Breast epithelium (tissue), 4 donors: Measurements from ENCODE around the gene SLC28A3. TPM values are rescaled to one million over a fixed set of nuclear protein-coding genes. Genes with fewer than 3 reads are reported as not detected.
"Not testable (repeated sequence)": the region's sequence is repeated elsewhere in the genome, so short reads cannot be mapped to it uniquely, and the experiment has no call there.

ENCODE experiments used
- DNase-seq, 2 donors: peaks; one replicate each; pipeline ENCODE4 v3.0.0-alpha.2; 2019; ENCODE audit warnings: low spot score in 2 of 2
- H3K27ac ChIP-seq, 2 donors: fragments of 200-600 bp; sonication (generic) in 1 of 2; one replicate each; pipeline ENCODE4 v1.5.1; 2016 to 2019; ENCODE audit warnings: mild to moderate bottlenecking in 1 of 2
- H3K27me3 ChIP-seq, 2 donors: fragments of 200-600 bp; sonication (generic) in 1 of 2; one replicate each; pipeline versions ENCODE4 v1.5.1 to v1.6.0; 2017 to 2019; ENCODE audit warnings: control low read depth in 1 of 2, mild to moderate bottlenecking in 1 of 2
- H3K36me3 ChIP-seq: fragments of 200-600 bp; one replicate; pipeline ENCODE4 v1.5.1; 2019
- H3K4me1 ChIP-seq, 2 donors: fragments of 200-600 bp; sonication (generic); one replicate each; pipeline ENCODE4 v1.5.1; 2016 to 2019; ENCODE audit warnings: control low read depth in 1 of 2
- H3K4me3 ChIP-seq, 3 donors: fragments of 200-600 bp; sonication (generic); 1 replicate in 2 of 3; 2 replicates in 1 of 3; pipeline ENCODE4 v1.5.1; 2016 to 2019; ENCODE audit warnings: mild to moderate bottlenecking in 3 of 3, moderate library complexity in 2 of 3
- H3K9me3 ChIP-seq, 2 donors: fragments of 200-600 bp; sonication (generic) in 1 of 2; one replicate each; pipeline ENCODE4 v1.5.1; 2016 to 2019; ENCODE audit warnings: control low read depth in 1 of 2
- POLR2A ChIP-seq: fragments of 450-650 bp; IDR thresholded peaks from one replicate; pipeline ENCODE4 v1.6.1; 2016; ENCODE audit warnings: antibody characterized with exemption, mild to moderate bottlenecking, moderate library complexity
- POLR2AphosphoS5 ChIP-seq, 3 donors: sonication (generic); formaldehyde crosslinking; IDR thresholded peaks; one replicate each; pipeline ENCODE4 v1.6.1; 2017; ENCODE audit warnings: antibody characterized with exemption in 3 of 3
- intact Hi-C: fragments of 100-400 bp; cut with DNase I; formaldehyde crosslinking; loops from one replicate; pipeline ENCODE4 v1.15.1; 2023; ENCODE audit warnings: low total_unique reads
- total RNA-seq, 3 donors: library from RNA; depleted of rRNA; stranded (reverse); fragments of >200 nt; gene quantifications; one replicate each; pipeline ENCODE4 v1.1.0, GENCODE V29; 2016
- TF ChIP-seq, protein P1 (sequence below), 3 donors: fragments of 450-650 bp; IDR thresholded peaks; one replicate each; pipeline ENCODE4 v1.5.1; 2016 to 2017; ENCODE audit warnings: antibody characterized with exemption in 3 of 3, mild to moderate bottlenecking in 3 of 3, moderate library complexity in 3 of 3

SLC28A3 gene
- 10 to 100 TPM in 2 of 3 donors, under 1 TPM in 1; 0.16 to 52.7 (median 10.5) TPM for total RNA-seq

DNA sequence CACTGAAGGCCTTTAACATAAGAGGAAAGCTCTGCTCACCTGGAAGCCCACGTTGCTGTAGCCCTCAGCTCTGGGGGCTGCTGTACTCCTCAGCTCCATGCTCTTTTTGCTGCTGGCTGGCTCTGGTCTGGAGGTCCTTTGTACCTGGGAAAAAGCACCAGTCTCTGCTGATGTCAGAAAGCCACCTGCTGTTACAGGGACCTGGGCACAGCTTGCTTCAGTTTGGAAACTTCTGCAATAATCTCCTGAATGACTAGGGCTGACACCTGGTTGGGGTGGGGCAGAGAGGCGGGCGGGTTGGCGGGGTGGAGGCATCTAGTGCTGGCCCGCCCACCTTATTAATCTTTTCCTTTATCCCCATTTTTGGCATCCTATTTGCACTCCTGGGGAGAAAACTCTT lies at the start of gene SLC28A3:
SLC28A3 (minus strand) TSS at position 224 of the 400 bp plus-strand sequence; CDS start at position 99, 125 bp downstream.
- H3K9me3 ChIP-seq: no peaks in the 10 kb centered on the region
- no peak for TF ChIP-seq POLR2AphosphoS5 (IDR thresholded peaks at IDR 0.05)
- TF ChIP-seq, protein P1, sequence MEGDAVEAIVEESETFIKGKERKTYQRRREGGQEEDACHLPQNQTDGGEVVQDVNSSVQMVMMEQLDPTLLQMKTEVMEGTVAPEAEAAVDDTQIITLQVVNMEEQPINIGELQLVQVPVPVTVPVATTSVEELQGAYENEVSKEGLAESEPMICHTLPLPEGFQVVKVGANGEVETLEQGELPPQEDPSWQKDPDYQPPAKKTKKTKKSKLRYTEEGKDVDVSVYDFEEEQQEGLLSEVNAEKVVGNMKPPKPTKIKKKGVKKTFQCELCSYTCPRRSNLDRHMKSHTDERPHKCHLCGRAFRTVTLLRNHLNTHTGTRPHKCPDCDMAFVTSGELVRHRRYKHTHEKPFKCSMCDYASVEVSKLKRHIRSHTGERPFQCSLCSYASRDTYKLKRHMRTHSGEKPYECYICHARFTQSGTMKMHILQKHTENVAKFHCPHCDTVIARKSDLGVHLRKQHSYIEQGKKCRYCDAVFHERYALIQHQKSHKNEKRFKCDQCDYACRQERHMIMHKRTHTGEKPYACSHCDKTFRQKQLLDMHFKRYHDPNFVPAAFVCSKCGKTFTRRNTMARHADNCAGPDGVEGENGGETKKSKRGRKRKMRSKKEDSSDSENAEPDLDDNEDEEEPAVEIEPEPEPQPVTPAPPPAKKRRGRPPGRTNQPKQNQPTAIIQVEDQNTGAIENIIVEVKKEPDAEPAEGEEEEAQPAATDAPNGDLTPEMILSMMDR (IDR thresholded peaks at IDR 0.05): no peak
- no peak for TF ChIP-seq POLR2A
- no peaks in the 10 kb centered on the region for H3K4me1 ChIP-seq
- H3K27me3 ChIP-seq: no peaks in the 10 kb centered on the region
- peak within 1 kb of the TSS in 2 of 3 donors; percentile 40 to 52 for H3K4me3 ChIP-seq
- DNase-seq: peak in 1 of 2 donors; percentile 28
- intact Hi-C loops: no loop called here
- peak within 1 kb of the TSS; percentile 74 to 80 for H3K27ac ChIP-seq
- no peaks in the 10 kb centered on the region for H3K36me3 ChIP-seq

DNA sequence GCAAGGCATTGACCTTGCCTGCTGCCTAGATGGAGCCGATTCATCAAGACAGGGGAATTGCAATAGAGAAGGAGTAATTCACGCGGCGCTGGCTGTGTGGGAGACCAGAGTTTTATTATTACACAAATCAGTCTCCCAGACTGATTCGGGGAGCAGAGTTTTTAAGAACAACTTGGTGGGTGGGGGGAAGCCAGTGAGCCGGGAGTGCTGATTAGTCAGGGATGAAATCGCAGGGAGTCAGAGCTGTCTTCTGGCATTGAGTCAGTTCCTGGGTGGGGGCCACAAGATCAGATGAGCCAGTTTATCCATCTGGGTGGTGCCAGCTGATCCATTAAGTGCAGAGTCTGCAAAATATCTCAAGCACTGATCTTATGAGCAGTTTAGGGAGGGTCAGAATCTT lies 49.7 kb upstream of the SLC28A3 start:
- DNase-seq, H3K27me3 ChIP-seq, H3K4me1 ChIP-seq, H3K36me3 ChIP-seq, intact Hi-C loops, H3K4me3 ChIP-seq, H3K9me3 ChIP-seq, H3K27ac ChIP-seq: not testable (repeated sequence)

DNA sequence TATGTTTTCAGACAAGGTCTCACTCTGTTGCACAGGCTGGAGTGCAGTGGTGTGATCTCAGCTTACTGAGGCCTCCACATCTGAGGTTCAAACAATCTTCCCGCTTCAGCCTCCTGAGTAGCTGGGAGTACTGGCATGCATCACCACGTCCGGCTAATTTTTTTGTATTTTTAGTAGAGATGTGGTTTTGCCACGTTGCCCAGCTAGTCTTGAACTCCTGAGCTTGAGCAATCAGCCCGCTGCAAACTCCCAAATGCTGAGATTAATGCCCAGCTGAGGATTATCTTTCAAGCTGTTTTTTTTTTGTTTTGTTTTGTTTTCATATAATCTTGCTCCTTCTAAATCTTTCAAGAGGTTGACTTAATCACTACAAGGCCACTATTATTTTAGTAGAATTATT lies 47.3 kb upstream of the SLC28A3 start:
- TF ChIP-seq, protein P1 (IDR thresholded peaks at IDR 0.05): no peak
- TF ChIP-seq POLR2AphosphoS5 (IDR thresholded peaks at IDR 0.05) (no peak), POLR2A (no peak)
- intact Hi-C loops: no loop called here
- DNase-seq: no peak

GRCh38 chr9:84386753-84387152 lies 46.2 kb upstream of the SLC28A3 start:
- TF ChIP-seq, protein P1 (IDR thresholded peaks at IDR 0.05): no peak
- no peak for TF ChIP-seq POLR2AphosphoS5 (IDR thresholded peaks at IDR 0.05)
- TF ChIP-seq POLR2A: no peak
- no peak for DNase-seq
- Histone ChIP-seq H3K36me3 (no peaks in the 10 kb centered on the region), H3K4me3 (no peak overlapping the region), H3K9me3 (no peaks in the 10 kb centered on the region), H3K27ac (no peak overlapping the region), H3K4me1 (no peaks in the 10 kb centered on the region), H3K27me3 (no peaks in the 10 kb centered on the region)
- intact Hi-C loops: no loop called here

More for the DNA sequence above, 47.3 kb upstream of the SLC28A3 start:
- Histone ChIP-seq H3K27ac (no peak overlapping the region), H3K4me3 (no peak overlapping the region), H3K4me1 (no peaks in the 10 kb centered on the region), H3K9me3 (no peaks in the 10 kb centered on the region), H3K27me3 (no peaks in the 10 kb centered on the region), H3K36me3 (no peaks in the 10 kb centered on the region)

GRCh38 chr9:84385386-84386040 lies 45.0 kb upstream of the SLC28A3 start:
- TF ChIP-seq, protein P1 (IDR thresholded peaks at IDR 0.05): no peak
- no peak for TF ChIP-seq POLR2A
- TF ChIP-seq POLR2AphosphoS5 (IDR thresholded peaks at IDR 0.05): no peak
- DNase-seq: no peak
- Histone ChIP-seq H3K27me3 (no peaks in the 10 kb centered on the region), H3K9me3 (no peaks in the 10 kb centered on the region), H3K36me3 (no peaks in the 10 kb centered on the region), H3K4me1 (no peaks in the 10 kb centered on the region), H3K27ac (no peak overlapping the region), H3K4me3 (no peak overlapping the region)
- intact Hi-C loops: no loop called here
